K562 (cell line): ENCODE data around the gene VMP1. TPM values are rescaled to one million over a fixed set of nuclear protein-coding genes. Genes with fewer than 3 reads are reported as not detected.

ENCODE experiments used
- MXI1 ChIP-seq: IDR thresholded peaks from 2 replicates; pipeline ENCODE4 v1.6.1; 2011; ENCODE audit warnings: low read depth, mild to moderate bottlenecking, improper control_type of control experiment, low read length
- NR1H2 ChIP-seq: sonication (generic); formaldehyde crosslinking; IDR thresholded peaks from 2 replicates; pipeline ENCODE4 v1.4.0; 2020; ENCODE audit warnings: mild to moderate bottlenecking, missing genetic modification reagents
- POLR2A ChIP-seq: fragments of 450-650 bp; conservative IDR thresholded peaks from 2 replicates; pipeline ENCODE4 v1.6.1; 2016
- RCOR1 ChIP-seq, 2 experiments: IDR thresholded peaks; 2 replicates each; pipeline ENCODE4 v1.6.1; 2012; ENCODE audit warnings: low read depth in 2 of 2, low read length in 2 of 2, borderline replicate concordance in 1 of 2, improper control_type of control experiment in 1 of 2
- SAFB2 ChIP-seq: fragments of 200-400 bp; formaldehyde crosslinking; IDR thresholded peaks from 2 replicates; pipeline ENCODE4 v1.6.1; 2018; ENCODE audit warnings: borderline replicate concordance, low read length, low read depth, moderate library complexity; ENCODE audit not compliant: severe bottlenecking
- SRF ChIP-seq, 2 experiments: fragments of 250-450, 450-650 bp in 1 of 2; sonication (Bioruptor Pico) in 1 of 2; sonication (generic) in 1 of 2; formaldehyde crosslinking; IDR thresholded peaks; 2 replicates each; pipeline versions ENCODE4 v1.5.0 to v1.5.1; 2020 to 2022; ENCODE audit warnings: mild to moderate bottlenecking in 1 of 2, missing genetic modification reagents in 1 of 2
- ZNF584 ChIP-seq: fragments of 200-800 bp; sonication (Bioruptor generic); IDR thresholded peaks from 2 replicates; pipeline ENCODE4 v1.6.1; 2016; ENCODE audit warnings: low read depth, mild to moderate bottlenecking, missing genetic modification characterization, missing compliant biosample characterization
- polyA plus RNA-seq, 8 experiments: library from polyadenylated mRNA; depleted of rRNA in 4 of 8; stranded (reverse) in 5 of 8; unstranded in 3 of 8; fragments of >200 nt; fragmentation: Nextera tagmentation in 2 of 8; fragmentation: Illumina TruSeq in 1 of 8; extraction: Ambion mirVana in 2 of 8; extraction: Trizol in 1 of 8; gene quantifications; 2 replicates each; pipeline versions ENCODE4 v1.2.1 to v1.2.3, GENCODE V29; 2011 to 2014; ENCODE audit warnings: inconsistent platforms in 1 of 8, missing spikeins in 1 of 8
- total RNA-seq, 7 experiments: library from RNA; depleted of rRNA in 6 of 7; stranded (reverse); fragments of >200 nt in 6 of 7; fragmentation: Illumina TruSeq in 2 of 7; extraction: Trizol in 2 of 7; gene quantifications; 2 replicates each; pipeline versions ENCODE4 v1.2.1 to v1.2.3, GENCODE V29; 2011 to 2021; ENCODE audit warnings: low replicate concordance in 1 of 7
- TF ChIP-seq, protein P1 (sequence below): sonication (generic); formaldehyde crosslinking; IDR thresholded peaks from 2 replicates; pipeline ENCODE4 v1.8.1; 2023; ENCODE audit warnings: missing genetic modification reagents, mild to moderate bottlenecking, borderline replicate concordance
- TF ChIP-seq, protein P2 (sequence below): IDR thresholded peaks from 2 replicates; pipeline ENCODE4 v1.6.1; 2016; ENCODE audit warnings: missing genetic modification characterization, missing compliant biosample characterization
- TF ChIP-seq, protein P3 (sequence below): fragments of 250-450 bp; sonication (Bioruptor Pico); IDR thresholded peaks from 2 replicates; pipeline ENCODE4 v1.4.0; 2020; ENCODE audit warnings: mild to moderate bottlenecking, moderate library complexity
- TF ChIP-seq, protein P4 (sequence below): fragments of 450-650 bp; IDR thresholded peaks from 2 replicates; pipeline ENCODE4 v1.6.1; 2016; ENCODE audit warnings: missing biosample characterization, missing genetic modification characterization

The VMP1 gene
- total and polyA plus RNA-seq, 9 of the 15 experiments (the other 6 are each of a cell fraction or from before 2014, with no cell fraction given) = 123 to 304 (median 151) TPM

DNA sequence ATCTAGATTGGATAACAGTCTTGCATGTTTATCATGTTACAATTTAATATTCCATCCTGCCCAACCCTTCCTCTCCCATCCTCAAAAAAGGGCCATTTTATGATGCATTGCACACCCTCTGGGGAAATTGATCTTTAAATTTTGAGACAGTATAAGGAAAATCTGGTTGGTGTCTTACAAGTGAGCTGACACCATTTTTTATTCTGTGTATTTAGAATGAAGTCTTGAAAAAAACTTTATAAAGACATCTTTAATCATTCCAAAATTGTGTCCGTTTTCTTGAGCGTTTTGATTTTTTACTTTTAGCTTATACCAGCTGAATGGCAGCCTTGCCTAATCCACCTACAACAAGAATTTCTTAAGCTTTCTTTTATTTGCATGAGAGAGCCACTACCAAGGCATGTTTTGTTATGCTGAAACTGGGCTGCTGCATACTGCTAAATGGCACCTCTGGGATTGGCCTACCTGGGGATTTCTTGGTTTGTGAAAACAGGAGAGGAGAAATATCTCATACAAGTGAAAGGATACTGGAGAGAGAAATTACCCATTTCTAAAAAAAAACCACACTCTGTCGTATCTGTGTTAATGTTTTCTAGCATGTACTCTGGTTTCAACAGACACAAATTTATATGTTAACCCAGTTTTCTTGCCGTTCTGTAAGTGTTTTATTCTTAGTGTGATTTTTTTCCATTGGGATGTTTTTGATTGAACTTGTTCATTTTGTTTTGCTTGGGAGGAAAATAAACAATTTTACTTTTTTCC lies 133.1 kb downstream of the VMP1 start (continued):
- TF ChIP-seq, protein P1, sequence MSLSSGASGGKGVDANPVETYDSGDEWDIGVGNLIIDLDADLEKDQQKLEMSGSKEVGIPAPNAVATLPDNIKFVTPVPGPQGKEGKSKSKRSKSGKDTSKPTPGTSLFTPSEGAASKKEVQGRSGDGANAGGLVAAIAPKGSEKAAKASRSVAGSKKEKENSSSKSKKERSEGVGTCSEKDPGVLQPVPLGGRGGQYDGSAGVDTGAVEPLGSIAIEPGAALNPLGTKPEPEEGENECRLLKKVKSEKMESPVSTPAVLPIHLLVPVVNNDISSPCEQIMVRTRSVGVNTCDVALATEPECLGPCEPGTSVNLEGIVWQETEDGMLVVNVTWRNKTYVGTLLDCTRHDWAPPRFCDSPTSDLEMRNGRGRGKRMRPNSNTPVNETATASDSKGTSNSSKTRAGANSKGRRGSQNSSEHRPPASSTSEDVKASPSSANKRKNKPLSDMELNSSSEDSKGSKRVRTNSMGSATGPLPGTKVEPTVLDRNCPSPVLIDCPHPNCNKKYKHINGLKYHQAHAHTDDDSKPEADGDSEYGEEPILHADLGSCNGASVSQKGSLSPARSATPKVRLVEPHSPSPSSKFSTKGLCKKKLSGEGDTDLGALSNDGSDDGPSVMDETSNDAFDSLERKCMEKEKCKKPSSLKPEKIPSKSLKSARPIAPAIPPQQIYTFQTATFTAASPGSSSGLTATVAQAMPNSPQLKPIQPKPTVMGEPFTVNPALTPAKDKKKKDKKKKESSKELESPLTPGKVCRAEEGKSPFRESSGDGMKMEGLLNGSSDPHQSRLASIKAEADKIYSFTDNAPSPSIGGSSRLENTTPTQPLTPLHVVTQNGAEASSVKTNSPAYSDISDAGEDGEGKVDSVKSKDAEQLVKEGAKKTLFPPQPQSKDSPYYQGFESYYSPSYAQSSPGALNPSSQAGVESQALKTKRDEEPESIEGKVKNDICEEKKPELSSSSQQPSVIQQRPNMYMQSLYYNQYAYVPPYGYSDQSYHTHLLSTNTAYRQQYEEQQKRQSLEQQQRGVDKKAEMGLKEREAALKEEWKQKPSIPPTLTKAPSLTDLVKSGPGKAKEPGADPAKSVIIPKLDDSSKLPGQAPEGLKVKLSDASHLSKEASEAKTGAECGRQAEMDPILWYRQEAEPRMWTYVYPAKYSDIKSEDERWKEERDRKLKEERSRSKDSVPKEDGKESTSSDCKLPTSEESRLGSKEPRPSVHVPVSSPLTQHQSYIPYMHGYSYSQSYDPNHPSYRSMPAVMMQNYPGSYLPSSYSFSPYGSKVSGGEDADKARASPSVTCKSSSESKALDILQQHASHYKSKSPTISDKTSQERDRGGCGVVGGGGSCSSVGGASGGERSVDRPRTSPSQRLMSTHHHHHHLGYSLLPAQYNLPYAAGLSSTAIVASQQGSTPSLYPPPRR (CRISPR knock-in tag) = no peak
- TF ChIP-seq SAFB2 (no peak), SRF (CRISPR knock-in tag; IDR thresholded peaks at IDR 0.05) (no peak), RCOR1 (IDR thresholded peaks at IDR 0.05; ENCODE audit: borderline replicate concordance in 1 of 2, low read depth in 2 of 2, low read length in 2 of 2) (no peak), POLR2A (peak; percentile 84; the same call in 1 of the 2 replicates), ZNF584 (CRISPR knock-in tag) (no peak), NR1H2 (CRISPR knock-in tag) (no peak), MXI1 (no peak)
- TF ChIP-seq, protein P2, sequence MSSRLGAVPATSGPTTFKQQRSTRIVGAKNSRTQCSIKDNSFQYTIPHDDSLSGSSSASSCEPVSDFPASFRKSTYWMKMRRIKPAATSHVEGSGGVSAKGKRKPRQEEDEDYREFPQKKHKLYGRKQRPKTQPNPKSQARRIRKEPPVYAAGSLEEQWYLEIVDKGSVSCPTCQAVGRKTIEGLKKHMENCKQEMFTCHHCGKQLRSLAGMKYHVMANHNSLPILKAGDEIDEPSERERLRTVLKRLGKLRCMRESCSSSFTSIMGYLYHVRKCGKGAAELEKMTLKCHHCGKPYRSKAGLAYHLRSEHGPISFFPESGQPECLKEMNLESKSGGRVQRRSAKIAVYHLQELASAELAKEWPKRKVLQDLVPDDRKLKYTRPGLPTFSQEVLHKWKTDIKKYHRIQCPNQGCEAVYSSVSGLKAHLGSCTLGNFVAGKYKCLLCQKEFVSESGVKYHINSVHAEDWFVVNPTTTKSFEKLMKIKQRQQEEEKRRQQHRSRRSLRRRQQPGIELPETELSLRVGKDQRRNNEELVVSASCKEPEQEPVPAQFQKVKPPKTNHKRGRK (tag) = no peak
- TF ChIP-seq, protein P3, sequence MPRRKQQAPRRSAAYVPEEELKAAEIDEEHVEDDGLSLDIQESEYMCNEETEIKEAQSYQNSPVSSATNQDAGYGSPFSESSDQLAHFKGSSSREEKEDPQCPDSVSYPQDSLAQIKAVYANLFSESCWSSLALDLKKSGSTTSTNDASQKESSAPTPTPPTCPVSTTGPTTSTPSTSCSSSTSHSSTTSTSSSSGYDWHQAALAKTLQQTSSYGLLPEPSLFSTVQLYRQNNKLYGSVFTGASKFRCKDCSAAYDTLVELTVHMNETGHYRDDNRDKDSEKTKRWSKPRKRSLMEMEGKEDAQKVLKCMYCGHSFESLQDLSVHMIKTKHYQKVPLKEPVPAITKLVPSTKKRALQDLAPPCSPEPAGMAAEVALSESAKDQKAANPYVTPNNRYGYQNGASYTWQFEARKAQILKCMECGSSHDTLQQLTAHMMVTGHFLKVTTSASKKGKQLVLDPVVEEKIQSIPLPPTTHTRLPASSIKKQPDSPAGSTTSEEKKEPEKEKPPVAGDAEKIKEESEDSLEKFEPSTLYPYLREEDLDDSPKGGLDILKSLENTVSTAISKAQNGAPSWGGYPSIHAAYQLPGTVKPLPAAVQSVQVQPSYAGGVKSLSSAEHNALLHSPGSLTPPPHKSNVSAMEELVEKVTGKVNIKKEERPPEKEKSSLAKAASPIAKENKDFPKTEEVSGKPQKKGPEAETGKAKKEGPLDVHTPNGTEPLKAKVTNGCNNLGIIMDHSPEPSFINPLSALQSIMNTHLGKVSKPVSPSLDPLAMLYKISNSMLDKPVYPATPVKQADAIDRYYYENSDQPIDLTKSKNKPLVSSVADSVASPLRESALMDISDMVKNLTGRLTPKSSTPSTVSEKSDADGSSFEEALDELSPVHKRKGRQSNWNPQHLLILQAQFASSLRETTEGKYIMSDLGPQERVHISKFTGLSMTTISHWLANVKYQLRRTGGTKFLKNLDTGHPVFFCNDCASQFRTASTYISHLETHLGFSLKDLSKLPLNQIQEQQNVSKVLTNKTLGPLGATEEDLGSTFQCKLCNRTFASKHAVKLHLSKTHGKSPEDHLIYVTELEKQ (CRISPR knock-in tag) = no peak
- TF ChIP-seq, protein P4, sequence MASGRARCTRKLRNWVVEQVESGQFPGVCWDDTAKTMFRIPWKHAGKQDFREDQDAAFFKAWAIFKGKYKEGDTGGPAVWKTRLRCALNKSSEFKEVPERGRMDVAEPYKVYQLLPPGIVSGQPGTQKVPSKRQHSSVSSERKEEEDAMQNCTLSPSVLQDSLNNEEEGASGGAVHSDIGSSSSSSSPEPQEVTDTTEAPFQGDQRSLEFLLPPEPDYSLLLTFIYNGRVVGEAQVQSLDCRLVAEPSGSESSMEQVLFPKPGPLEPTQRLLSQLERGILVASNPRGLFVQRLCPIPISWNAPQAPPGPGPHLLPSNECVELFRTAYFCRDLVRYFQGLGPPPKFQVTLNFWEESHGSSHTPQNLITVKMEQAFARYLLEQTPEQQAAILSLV (tag) = no peak
